ENCODE data around the gene ABTB1. TPM values are rescaled to one million over a fixed set of nuclear protein-coding genes. Genes with fewer than 3 reads are reported as not detected.

Gene ABTB1
- total and polyA plus RNA-seq, 9 of the 15 experiments (the other 6 are each of a cell fraction or from before 2014, with no cell fraction given) = 0.04 to 2.3 (median 0.55) TPM; not detected in 1

- TF ChIP-seq ZKSCAN8 (CRISPR knock-in tag; IDR thresholded peaks at IDR 0.05) = no peak
- TF ChIP-seq PATZ1 (CRISPR knock-in tag; IDR thresholded peaks at IDR 0.05; ENCODE audit: borderline replicate concordance) = no peak
- TF ChIP-seq TAF1 (IDR thresholded peaks at IDR 0.05; ENCODE audit: control insufficient read depth, extremely low read depth, insufficient read depth, low read length, severe bottlenecking) = no peak
- peak in 1 of 2 experiments; percentile 53; a peak in 2 of 4 replicates for TF ChIP-seq NRF1 (conservative IDR thresholded peaks at IDR 0.05 in 1 of 2, IDR thresholded peaks at IDR 0.05 in 1 of 2)
- TF ChIP-seq ZNF561 (CRISPR knock-in tag; conservative IDR thresholded peaks at IDR 0.05) = no peak
- peak; percentile 84; the same call in 1 of the 2 replicates for TF ChIP-seq FOXP1 (CRISPR knock-in tag; IDR thresholded peaks at IDR 0.05)
- TF ChIP-seq, protein P1, sequence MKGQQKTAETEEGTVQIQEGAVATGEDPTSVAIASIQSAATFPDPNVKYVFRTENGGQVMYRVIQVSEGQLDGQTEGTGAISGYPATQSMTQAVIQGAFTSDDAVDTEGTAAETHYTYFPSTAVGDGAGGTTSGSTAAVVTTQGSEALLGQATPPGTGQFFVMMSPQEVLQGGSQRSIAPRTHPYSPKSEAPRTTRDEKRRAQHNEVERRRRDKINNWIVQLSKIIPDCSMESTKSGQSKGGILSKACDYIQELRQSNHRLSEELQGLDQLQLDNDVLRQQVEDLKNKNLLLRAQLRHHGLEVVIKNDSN (CRISPR knock-in tag; IDR thresholded peaks at IDR 0.05) = peak; percentile 33; the same call in 1 of the 2 replicates
- TF ChIP-seq RBFOX2 (IDR thresholded peaks at IDR 0.05; ENCODE audit: low read depth, low read length) = peak; percentile 35; the same call in 1 of the 2 replicates
- TF ChIP-seq, protein P2, sequence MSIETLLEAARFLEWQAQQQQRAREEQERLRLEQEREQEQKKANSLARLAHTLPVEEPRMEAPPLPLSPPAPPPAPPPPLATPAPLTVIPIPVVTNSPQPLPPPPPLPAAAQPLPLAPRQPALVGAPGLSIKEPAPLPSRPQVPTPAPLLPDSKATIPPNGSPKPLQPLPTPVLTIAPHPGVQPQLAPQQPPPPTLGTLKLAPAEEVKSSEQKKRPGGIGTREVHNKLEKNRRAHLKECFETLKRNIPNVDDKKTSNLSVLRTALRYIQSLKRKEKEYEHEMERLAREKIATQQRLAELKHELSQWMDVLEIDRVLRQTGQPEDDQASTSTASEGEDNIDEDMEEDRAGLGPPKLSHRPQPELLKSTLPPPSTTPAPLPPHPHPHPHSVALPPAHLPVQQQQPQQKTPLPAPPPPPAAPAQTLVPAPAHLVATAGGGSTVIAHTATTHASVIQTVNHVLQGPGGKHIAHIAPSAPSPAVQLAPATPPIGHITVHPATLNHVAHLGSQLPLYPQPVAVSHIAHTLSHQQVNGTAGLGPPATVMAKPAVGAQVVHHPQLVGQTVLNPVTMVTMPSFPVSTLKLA (conservative IDR thresholded peaks at IDR 0.05) = peak in 1 of 2 experiments; percentile 40; a peak in 3 of 4 replicates
Observed at GRCh38 chr3:127629467-127630403, 43.0 kb upstream of the ABTB1 start (continued).

All from K562 (cell line).